CD4-positive, alpha-beta T cell treated with Interferon alpha-2 for 1 hour (primary cell): ENCODE results near the gene ELK3.
A peak's percentile ranks its signal among the peaks of the same experiment; 100 is the strongest.

Experiments
- DNase-seq, 2 donors: peaks; one replicate each; pipeline ENCODE4 v3.0.0-alpha.2; 2020 to 2022

The ELK3 gene

GRCh38 chr12:96193725-96194575 lies at the start of gene ELK3:
ELK3 (plus strand) TSS chr12:96194375.
- peak; percentile 55 to 72 for DNase-seq

- DNase-seq = no peak
These were observed 47.4 kb upstream of the ELK3 start for GRCh38 chr12:96146747-96147146.

DNA sequence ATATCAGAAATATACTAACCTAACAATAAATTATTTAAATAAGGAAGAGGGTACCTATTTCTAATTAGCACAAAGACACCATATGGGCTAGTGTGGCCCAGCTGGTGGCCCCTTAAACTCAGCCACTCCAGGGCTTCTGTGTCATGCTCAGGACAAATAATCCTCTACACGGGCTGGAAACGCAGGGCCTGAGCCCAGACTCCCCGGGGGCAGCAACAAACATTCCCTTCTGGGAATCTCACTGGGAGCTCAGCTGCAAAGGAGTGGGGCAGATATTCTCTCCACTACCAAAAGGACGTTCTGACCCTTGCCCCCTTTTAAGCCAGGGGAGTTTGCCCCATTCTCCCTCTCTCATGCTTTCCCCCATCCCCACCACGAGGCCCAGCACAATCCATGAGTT lies 43.7 kb upstream of the ELK3 start:
- DNase-seq = no peak

DNA sequence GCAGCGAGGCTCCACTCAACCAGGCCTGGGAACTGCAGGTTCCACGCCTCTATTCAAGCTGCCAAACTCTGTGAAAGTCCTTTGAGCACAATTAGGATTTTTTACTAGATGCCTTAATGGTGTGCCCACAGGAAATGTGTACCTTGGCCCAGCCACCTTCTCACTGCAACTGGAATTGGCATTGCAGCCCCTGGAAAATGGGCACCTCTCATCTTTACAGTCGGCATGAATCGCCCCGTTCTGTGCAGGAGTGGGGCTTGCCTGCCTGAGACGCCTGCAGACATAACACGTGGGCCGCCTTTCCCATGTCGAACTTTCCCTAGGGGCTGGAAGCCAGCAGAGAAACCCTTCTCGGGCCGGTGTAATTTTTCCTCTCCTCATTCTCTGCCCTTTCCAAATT lies 42.0 kb upstream of the ELK3 start:
- DNase-seq = no peak

DNA sequence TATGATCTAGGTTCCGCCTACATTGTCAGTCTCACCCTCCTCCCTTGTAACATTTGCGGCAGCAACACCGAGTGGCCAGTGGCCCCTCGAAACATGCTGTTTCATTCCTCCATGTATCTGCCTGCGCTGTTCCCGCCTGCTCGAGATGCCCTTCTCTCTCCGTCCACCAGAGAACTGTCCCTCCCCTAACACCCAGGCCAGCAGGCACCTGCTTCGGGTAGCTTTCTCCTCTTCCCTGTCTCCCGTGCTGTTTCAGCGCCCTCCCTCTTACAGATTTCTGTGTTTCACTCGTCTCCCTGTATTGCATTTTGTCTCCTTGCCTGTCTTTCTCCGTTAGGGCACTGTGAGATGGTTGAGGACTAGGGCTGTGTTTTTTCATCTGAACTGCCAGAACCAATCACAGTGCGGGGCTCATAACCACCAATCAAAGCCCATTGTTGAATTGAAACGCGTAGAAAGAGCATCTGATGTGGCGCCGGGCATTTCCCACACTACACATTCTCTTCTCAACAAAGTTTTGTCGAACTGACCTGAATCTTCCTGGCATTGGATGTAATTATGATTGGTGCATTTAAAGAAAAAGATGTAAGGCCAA lies 40.9 kb upstream of the ELK3 start:
- no peak for DNase-seq

DNA sequence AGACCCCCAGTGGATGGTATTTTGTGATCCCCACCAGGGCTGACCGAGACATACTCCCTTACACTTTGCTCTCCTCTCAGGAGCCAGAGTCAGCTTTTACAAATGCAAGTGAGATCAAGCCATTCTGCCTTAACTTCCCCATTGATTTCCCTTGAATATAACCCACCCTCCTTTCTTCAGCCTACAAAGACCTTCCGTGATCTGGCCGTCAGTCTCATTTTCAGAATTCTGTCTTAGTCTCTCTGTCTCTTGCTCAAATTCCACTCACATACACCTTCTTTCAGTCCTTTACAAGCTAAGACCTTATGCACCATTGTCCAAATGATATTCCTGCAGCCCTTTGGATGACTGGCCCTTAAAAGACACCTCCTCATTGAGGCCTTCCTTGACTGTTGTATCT lies 39.0 kb upstream of the ELK3 start:
- no peak for DNase-seq

DNA sequence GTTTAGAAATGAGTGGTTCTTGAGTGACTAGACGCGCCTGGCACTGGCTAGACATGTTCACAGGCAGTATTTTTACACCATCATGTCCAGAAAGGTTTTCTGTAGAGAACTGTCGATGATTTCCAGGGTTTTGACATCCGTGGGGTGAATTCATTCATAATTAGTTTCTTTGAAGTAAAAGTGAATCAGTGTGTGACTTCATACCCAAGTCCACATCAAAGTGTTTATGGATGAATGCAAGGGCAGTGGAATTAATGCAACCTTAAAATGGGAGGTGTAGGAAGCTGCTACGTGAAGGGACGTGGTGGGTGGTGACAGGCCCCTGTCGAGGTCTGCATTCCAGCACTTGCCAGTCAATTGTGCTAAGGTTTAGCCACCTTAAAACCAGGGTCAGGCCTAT lies 38.4 kb upstream of the ELK3 start:
- DNase-seq = no peak

- no peak for DNase-seq
These were observed 38.0 kb upstream of the ELK3 start for GRCh38 chr12:96156211-96156610.

DNA sequence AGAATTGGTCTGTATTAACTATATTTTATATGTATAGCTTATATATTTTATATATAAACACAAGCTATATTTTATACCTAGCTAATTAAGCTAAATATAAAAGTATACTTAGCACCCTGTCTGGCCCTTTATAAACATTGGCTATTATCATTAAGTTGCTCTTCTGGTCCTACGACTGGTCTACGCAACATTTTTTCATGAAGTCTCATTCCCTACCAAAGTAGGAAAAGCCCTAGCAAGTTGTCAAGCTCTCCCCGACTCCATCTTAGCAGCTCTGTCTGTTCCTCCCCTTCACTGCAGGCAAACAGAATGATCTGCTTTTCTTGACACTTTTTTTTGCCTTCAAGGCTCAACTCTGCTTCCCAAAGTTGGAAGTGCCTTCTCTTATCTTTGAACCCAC lies 36.7 kb upstream of the ELK3 start:
- DNase-seq = no peak

DNA sequence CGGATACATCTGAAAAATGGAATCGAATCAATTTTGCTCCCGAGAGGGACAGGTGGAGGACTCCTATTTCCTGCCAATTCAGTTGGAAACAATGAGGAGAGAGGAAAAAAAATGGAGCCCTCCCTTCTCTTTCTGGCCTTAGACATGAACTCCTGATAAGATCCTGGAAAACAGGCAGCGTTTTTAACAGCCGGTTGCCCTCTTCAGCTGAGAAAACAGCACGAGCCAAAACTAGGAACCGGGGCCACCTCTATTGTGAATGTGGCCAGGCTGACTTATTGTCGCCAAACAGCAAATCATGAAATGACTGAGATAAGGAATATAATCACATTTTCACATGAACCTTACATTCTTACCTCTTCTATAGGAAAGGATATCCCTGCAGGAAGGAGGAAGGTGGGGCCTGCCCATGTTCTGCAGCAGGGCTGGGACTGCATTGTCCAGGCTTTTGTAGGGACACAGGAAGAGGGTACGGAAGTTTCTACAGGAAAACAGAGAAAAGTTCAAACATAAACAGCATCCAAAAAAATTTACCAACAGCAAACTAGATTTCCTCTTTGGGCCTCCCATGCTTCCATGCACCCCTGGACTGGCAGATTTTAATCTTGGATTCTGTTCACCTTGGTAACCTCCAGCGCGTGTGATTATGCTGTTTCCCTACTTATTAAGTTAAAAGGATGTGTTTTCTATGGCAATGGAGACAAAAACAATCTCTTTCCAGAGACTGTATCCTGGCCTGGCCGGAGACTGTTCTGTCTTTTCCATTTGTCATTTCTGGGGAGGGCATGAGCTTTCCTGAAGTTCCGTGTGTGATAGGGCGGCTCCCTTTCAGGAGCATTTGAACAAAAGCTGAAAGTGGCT lies 29.0 kb upstream of the ELK3 start:
- DNase-seq = no peak

DNA sequence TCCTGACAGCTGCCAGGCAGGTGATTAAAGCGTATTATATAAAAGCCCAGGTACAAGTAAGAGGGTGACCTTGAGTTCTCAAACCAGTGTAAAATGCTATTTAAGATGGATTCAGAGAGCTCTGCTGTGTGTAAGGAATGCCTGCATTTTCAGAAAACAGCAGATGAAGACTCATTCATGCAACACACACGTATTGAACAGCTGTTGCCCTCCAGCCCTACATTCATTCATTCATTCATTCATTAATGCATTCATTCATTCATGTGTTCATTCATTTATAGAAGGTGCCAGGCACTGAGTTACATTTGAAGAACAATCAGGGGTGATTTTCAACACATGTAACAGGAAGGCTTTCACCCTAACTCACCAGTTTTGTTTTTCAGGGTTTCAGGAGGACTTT lies 27.4 kb upstream of the ELK3 start:
- no peak for DNase-seq

GRCh38 chr12:96167492-96167891 lies 26.7 kb upstream of the ELK3 start:
- DNase-seq = no peak

GRCh38 chr12:96170328-96170727 lies 23.8 kb upstream of the ELK3 start:
- no peak for DNase-seq

- DNase-seq = no peak
These were observed 23.4 kb upstream of the ELK3 start for GRCh38 chr12:96170762-96171161.

DNA sequence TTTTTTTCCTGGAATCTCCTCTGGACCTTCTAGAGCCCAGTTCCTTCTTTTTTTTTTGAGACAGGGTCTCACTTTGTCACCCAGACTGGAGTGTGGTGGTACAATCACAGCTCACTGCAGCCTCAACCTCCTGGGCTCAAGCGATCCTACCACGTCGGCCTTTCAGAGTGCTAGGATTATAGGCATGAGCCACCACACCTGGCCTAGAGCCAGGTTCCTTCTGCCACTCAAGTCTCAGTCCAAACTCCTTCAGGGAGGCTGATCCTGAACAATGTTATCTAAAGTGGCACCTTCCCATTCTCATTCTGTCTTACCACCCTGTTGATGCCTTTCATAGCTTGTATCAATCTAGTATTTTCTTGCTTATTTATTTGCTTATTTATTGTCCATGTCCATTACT lies 22.3 kb upstream of the ELK3 start:
- no peak for DNase-seq

DNA sequence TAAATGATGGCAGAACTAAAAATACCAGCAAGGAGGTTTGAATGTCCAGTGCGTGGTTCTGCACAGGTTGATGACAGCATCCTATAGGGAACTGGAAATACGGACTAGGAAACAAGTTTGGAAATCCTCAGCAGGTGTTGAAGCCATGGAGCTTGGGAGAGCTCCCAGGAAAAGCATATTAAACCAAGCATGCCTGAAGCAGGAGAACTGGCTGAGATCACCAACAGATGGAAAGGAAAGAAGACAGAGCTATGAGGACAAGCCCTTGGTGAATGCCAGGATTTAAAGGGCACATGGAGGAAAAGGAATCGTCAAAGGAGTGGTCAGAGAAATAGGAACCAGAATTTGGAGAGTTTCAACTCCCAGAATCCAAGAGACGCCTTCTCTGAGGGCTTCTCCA lies 21.2 kb upstream of the ELK3 start:
- DNase-seq = no peak

GRCh38 chr12:96176575-96176974 lies 17.6 kb upstream of the ELK3 start:
- DNase-seq = no peak

DNA sequence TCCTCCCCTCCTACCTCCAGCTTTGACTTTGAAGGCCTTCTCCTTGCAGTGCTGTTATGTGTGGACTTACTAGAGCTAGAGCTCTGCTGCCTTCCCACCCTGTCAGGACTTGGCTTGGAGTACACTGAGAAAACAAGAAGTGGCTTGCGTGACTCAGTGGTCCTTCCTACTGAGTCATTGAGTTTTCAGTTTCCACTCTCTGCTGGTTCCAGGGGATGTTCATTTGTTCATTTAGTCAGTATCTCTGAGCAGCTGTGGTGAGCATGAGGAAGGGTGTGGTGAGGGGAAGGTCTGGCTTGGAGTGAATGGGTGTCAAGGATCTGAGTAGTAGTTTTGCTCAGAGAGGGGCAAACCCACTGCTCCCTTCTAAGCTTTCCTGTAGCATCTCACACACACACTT lies 17.2 kb upstream of the ELK3 start:
- peak in 1 of 2 donors; percentile 53 for DNase-seq

DNA sequence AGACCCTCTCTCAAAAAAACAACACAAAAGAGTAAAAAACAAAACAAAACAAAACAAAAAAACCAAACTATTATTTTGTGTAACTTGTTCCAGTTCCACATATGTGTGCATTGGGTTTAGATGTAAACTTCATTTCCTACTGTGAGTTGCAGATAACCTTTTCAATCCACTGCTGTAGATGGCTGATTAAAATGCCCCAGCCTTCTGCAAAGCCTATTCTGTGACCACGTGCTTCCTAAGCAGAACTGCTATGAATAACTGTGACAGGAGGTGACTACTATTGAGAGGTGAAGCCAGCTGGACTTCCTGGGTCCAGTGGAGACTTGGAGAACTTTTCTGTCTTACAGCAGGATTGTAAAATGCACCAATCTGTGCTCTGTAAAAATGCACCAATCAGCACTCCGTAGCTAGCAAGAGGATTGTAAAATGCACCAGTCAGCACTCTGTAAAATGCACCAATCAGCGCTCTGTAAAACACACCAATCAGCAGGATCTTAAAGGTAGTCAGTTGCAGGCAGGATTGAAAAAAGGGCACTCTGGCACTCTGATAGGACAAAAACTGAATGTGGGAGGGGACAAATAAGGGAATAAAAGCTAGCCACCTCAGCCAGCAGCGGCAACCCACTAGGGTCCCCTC lies 10.3 kb upstream of the ELK3 start:
- no peak for DNase-seq

- no peak for DNase-seq
These were observed 8.3 kb upstream of the ELK3 start for GRCh38 chr12:96185914-96186313.

GRCh38 chr12:96186607-96187301 lies 7.4 kb upstream of the ELK3 start:
- no peak for DNase-seq

DNA sequence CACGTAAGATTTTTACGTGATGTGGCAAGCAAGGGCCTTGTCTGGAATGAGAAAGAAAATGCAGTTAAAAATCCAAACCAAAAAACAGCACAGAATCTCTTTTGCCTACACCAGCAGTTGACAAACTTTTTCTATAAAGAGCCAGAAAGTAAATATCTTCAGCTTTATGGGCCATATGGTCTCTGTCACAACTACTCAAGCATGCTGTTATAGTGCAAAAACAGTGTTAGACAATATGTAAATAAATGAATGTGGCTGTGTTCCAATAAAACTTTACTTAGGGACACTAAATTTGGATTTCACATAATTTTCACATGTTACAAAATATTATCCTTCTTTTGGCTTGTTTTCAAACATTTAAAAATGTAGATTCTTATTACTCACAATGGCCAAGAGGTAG lies 6.2 kb upstream of the ELK3 start:
- no peak for DNase-seq

GRCh38 chr12:96189781-96190180 lies 4.4 kb upstream of the ELK3 start:
- DNase-seq = no peak
